GM12892 (cell line): Measurements from ENCODE around the gene TCERG1.

Experiments used
- POLR2A ChIP-seq: IDR thresholded peaks from 2 replicates; pipeline ENCODE4 v1.6.1; 2011; ENCODE audit warnings: low read depth, low read length, control low read depth
- POLR2AphosphoS5 ChIP-seq: IDR thresholded peaks from 2 replicates; pipeline ENCODE4 v1.6.1; 2011; ENCODE audit warnings: low read depth, low read length, control low read depth
- TAF1 ChIP-seq: IDR thresholded peaks from 2 replicates; pipeline ENCODE4 v1.6.1; 2011; ENCODE audit warnings: low read depth, mild to moderate bottlenecking, control low read depth, low read length, borderline replicate concordance

GRCh38 chr5:146475190-146475780 is 28.2 kb downstream of the TCERG1 start:
- TF ChIP-seq POLR2AphosphoS5: no peak
- no peak for TF ChIP-seq POLR2A
- no peak for TF ChIP-seq TAF1
